Islet precursor cell (in vitro differentiated cells): Measurements from ENCODE around the gene RASSF7.

Experiments used
- DNase-seq: peaks from one replicate; pipeline ENCODE4 v3.0.0-alpha.2; 2018

Gene RASSF7

GRCh38 chr11:532986-533585 is 27.7 kb upstream of the RASSF7 start:
- no peak for DNase-seq

GRCh38 chr11:533586-534395 is 27.0 kb upstream of the RASSF7 start:
- no peak for DNase-seq

GRCh38 chr11:534396-535209 is 26.2 kb upstream of the RASSF7 start:
- DNase-seq: peak; percentile 60

- no peak for DNase-seq
Measured at GRCh38 chr11:535210-535518, 25.6 kb upstream of the RASSF7 start.

GRCh38 chr11:535519-536454 is 25.0 kb upstream of the RASSF7 start, which contains the start of gene HRAS:
HRAS (minus strand) TSS chr11:535576.
- DNase-seq: peak; percentile 96

DNA sequence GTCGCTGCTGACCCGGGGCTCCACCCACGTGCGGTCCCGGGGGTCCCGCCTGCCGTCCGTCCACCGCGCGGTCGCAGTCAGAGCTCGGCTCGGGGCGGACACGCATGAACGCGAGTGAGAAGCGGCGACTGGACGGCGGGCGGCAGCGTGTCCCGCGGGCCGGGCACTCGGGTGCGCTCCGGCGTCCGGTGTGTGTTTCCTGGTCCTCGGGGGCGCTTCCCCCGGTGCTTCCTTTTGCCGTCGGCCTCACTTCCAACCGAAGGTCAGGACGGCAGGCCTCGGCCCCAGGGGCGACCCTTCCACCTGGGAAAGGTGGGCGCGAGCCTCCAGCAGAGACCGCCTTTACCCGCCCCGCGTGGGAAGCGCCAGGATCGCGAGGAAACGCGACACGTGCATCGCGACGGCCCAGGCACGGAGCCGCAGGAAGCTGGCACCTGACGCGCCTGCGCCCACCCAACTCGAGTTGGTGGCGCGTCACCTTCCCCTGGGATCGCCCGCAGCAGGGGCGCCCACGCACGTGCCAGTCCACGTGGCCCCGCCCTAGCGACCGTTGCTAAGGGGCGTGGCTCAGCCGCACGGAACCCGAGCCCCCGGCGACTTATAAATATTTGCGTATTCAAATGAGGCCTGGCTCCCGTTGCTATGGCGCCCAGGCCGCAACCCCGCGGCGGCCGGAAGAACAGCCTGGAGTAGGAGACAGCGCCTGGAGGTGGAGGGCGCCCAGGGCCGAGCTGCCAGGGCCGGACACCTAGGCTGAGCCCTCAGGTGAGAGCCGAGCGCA is 23.7 kb upstream of the RASSF7 start, which contains the start of gene LRRC56:
Gene LRRC56 (plus strand): TSS at position 687 of the 781 bp plus-strand sequence. CDS start 3,158 bp downstream, outside the sequence.
- peak; percentile 90 for DNase-seq

DNA sequence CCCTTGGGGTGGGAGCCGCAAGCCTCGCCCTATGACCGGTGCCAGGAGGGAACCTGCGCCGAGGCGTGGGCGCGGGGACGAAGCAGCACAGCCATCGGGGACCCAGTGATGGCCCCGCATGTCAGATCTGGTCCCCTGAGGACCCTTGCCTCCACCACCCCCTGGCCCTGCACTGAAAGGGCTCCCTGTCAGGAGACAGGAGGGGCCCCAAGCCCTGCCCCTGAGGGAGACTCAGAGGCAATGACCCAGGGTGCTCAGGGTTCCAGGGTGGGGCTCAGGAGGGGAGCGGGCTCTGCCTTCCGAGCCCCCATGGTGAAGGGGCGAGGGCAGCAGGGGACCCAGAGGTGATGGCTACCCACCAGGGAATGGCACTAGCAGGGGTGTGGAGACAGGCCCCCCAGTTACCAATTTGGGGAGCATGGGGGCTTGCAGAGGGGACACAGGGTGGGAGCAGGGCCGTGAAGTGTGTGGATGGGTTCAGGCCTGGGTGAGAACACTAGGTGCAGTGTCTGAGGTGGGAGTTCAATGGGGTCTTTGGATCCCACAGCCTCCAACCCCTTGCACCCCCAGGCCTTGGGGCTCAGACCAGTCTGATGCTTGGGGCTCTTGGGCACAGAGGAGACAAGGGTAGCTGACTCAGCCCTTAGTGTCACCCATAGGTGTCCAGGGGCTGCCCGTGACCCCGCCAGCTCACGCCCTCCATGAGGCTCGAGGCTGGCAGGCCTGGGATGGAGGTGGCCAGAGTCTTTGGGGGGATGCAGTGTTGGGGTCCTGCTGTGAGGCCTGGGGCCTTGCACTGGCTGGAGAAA is 22.9 kb upstream of the RASSF7 start:
- DNase-seq: no peak

DNA sequence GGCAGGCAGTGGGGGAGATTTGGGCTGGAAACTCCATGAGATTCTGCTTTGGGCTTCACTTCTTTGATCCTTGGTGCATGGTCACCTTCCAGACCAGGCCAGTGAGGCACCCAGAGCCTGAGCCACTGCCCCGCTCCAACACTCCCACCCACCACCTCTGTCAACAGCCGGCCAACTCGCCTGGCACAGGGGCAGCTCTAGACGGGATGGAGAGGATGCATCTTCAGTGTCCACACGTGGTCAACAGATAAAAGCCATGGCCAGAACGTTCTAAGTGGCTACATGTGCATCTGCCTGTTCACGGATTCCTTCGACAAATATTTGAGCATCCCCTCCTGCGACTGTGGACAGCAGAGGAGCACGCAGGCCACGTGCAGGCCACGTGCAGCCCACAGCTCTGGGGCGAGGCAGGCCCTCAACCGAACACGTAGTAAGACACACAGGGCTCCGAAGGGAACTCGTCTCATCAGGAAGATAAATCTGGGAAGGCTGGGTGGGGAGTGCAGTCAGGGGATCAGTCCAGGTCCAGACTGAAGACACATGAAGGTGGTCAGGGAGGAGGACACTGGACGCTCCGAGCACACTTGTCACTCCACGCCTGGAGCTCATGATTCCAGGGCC is 22.2 kb upstream of the RASSF7 start:
- no peak for DNase-seq

DNA sequence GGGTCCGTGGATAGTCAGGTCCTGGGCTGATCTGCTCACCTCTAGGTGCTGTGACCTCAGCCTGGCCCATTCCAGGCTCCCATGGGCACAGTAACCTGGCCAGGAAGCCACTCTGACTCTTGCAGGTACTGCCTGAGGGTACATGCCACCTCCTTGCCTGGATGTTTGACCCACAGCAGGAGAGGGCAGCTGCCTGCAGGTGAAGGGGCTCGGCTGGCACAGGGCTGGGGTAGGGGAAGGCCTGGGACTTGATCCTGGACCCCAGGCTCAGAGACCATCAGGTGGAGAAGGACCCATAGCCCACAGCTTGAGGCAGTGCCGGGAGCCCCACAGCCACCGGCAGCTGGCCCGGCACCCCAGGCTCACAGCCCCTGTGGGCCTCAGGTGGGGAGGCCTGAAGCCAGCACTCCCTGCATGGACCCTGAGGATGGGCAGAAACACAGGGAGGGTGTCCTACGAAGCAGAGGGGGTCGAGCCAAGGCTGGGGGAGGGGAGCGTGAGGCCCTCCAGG is 20.7 kb upstream of the RASSF7 start:
- DNase-seq: peak; percentile 48

DNA sequence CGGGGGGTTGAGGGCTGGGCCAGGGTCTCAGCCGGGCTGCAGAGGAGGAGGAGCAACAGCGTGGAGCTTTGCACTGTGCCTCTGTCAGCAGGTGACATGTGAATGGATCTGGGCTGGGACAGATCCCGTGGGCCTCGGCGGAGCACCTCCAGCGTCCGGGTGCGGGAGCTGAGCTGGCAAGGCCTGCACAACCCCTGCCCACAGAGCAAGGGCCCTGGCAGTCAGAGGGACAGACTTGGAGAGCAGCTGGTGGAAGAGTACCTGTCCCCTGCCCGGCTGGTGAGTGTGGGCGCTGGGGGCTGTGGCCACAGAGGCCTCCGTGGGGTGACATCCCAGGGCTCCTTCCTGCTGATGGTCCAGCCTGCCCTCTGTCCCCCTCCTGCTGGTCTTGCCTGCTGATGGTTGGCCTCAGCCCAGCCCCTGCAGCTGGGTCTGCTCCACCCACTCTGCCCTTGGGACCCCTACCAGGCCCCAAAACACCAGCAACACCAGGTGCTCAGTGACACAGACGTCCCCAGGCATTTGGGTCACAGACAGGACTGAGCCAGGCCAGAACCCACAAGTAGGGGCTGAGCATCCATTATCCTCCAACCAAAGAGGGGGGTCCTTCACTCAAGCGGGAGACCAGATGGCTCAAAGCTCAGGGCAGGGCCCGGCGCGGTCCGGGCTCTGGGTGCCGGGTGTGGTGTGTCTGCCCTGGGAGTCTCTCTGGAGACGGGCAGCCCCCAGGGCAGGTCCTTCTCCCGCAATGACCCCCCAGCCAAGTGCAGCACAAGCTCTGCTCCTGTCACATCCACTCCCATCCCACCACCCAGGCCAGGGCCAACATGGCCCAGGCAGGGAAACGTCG is 20.0 kb upstream of the RASSF7 start:
- peak; percentile 52 for DNase-seq

GRCh38 chr11:541433-541885 is 19.3 kb upstream of the RASSF7 start:
- DNase-seq: no peak

DNA sequence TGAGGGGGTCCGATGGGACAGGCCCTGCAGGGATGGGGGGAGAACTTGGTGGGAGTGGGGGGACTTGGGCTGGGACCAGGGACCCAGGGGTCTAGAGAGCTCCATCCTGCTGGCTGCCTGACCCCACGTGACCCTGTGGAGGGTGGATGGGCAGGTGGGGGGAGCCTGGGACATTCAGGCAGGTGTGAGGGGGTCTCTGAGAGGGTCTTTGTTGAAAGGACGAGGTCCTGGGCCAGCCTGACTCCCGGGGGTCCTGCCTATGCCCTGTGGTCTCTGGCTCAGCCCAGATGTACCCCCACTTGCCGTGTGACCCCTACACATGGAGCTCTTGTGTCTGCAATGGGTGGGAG is 16.0 kb upstream of the RASSF7 start:
- no peak for DNase-seq

- no peak for DNase-seq
Measured at GRCh38 chr11:545171-545570, 15.6 kb upstream of the RASSF7 start.

GRCh38 chr11:548700-549603 is 11.8 kb upstream of the RASSF7 start:
- DNase-seq: no peak

DNA sequence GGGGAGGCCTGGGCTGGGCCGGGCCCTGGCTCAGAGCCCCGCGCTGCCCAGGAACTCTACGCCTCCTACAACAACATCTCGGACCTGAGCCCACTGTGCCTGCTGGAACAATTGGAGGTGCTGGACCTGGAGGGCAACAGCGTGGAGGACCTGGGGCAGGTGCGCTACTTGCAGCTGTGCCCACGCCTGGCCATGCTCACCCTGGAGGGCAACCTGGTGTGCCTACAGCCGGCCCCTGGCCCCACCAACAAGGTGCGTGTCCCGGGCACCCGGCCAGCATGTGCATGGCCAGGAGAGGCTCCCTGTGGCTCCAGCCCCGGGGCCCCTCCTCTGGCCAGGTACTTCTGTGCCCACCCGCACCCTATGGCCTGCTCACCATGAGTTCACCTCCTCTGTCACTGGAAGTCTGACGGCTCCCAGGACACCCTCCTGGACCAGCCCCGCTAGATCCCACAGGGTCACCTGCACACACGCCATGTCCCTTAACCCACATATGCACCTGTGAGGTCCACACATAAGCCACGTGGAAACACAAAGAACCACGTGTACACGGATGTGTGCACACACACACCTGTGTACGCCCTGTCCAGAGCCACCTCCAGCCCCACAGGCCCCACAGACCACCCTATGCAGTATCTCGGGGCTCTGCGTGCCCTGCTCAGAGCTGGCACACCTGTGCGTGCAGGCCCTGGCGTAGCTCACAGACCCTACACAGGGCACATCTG is 10.6 kb upstream of the RASSF7 start:
- DNase-seq: no peak

- no peak for DNase-seq
Measured at GRCh38 chr11:550746-551085, 10.1 kb upstream of the RASSF7 start.

GRCh38 chr11:551131-551530 is 9.6 kb upstream of the RASSF7 start:
- DNase-seq: no peak
